GM12892 (cell line): ENCODE measurements around the gene KIAA1755.

Experiments
- POLR2A ChIP-seq: IDR thresholded peaks from 2 replicates; pipeline ENCODE4 v1.6.1; 2011; ENCODE audit warnings: low read depth, low read length, control low read depth
- POLR2AphosphoS5 ChIP-seq: IDR thresholded peaks from 2 replicates; pipeline ENCODE4 v1.6.1; 2011; ENCODE audit warnings: low read depth, low read length, control low read depth
- TAF1 ChIP-seq: IDR thresholded peaks from 2 replicates; pipeline ENCODE4 v1.6.1; 2011; ENCODE audit warnings: low read depth, mild to moderate bottlenecking, control low read depth, low read length, borderline replicate concordance

DNA sequence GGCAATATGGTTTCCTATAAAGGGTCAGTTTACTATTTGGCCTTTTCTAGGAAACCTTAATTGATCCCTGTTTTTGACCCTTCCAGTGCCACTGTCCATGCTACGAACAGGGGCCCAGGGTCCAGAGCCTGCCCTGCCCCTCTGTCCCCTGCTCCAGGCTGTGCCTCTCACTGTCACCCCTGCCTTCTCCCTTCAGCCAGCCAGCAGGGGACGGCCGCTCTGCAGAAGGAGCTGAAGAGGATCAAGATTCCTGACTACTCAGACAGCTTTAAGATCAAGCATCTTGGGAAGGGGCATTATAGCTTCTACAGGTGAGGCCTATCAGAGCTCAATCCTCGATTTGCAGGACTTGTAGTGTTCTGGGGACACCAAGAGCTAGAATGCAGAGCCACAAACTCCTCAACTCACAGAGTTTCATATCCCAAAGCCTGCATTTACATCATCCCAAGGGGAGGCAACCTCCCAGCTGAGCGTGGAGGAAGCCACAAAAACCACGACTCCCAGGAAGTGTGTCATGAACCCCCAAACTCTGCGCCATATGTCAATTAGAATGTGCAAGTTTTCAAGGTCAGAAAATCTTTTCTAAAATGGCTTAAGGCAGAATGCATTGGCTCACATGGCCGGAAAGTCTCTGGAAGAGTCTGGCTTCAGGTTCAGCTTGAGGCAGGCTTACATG is 47.0 kb upstream of the KIAA1755 start:
- TF ChIP-seq TAF1: no peak
- TF ChIP-seq POLR2AphosphoS5: no peak
- TF ChIP-seq POLR2A: no peak
